H1 (cell line): ENCODE measurements around the gene SMIM1. TPM values are rescaled to one million over a fixed set of nuclear protein-coding genes. Genes with fewer than 3 reads are reported as not detected.
A peak's percentile ranks its signal among the peaks of the same experiment; 100 is the strongest.

Source experiments
- CBX5 ChIP-seq: fragments of 300-800, 300-1000 bp; sonication (generic); IDR thresholded peaks from 2 replicates; pipeline ENCODE4 v1.7.1; 2016; ENCODE audit warnings: antibody characterized with exemption, low read length, low read depth
- CHD2 ChIP-seq: IDR thresholded peaks from 2 replicates; pipeline ENCODE4 v1.6.1; 2012; ENCODE audit warnings: low read length, improper control_type of control experiment
- CHD7 ChIP-seq: fragments of 300-600 bp; sonication (generic); IDR thresholded peaks from 2 replicates; pipeline ENCODE4 v1.7.1; 2012; ENCODE audit warnings: low read length, moderate library complexity, mild to moderate bottlenecking, inconsistent platforms; ENCODE audit not compliant: insufficient replicate concordance
- JUN ChIP-seq: IDR thresholded peaks from 2 replicates; pipeline ENCODE4 v1.6.1; 2011; ENCODE audit warnings: low read depth, mild to moderate bottlenecking, improper control_type of control experiment, low read length
- POLR2A ChIP-seq, 2 experiments: IDR thresholded peaks; 1 replicate in 1 of 2; 2 replicates in 1 of 2; pipeline ENCODE4 v1.6.1; 2011; ENCODE audit warnings: low read depth in 2 of 2, low read length in 2 of 2, mild to moderate bottlenecking in 2 of 2; ENCODE audit errors: control extremely low read depth in 1 of 2
- RAD21 ChIP-seq, 2 experiments: IDR thresholded peaks in 1 of 2; conservative IDR thresholded peaks in 1 of 2; 2 replicates each; pipeline ENCODE4 v1.6.1; 2011; ENCODE audit warnings: low read depth in 2 of 2, low read length in 2 of 2, improper control_type of control experiment in 1 of 2, inconsistent platforms in 1 of 2, mild to moderate bottlenecking in 1 of 2, moderate library complexity in 1 of 2
- RBBP5 ChIP-seq: IDR thresholded peaks from 2 replicates; pipeline ENCODE4 v1.7.1; 2012; ENCODE audit warnings: low read depth, mild to moderate bottlenecking, inconsistent platforms, low read length, moderate library complexity, borderline replicate concordance
- RXRA ChIP-seq: IDR thresholded peaks from 2 replicates; pipeline ENCODE4 v1.6.1; 2011; ENCODE audit warnings: low read depth, mild to moderate bottlenecking, low read length, moderate library complexity; ENCODE audit not compliant: insufficient read depth
- SIN3A ChIP-seq, 2 experiments: IDR thresholded peaks in 1 of 2; conservative IDR thresholded peaks in 1 of 2; 2 replicates each; pipeline ENCODE4 v1.6.1; 2011 to 2012; ENCODE audit warnings: low read length in 2 of 2, improper control_type of control experiment in 1 of 2, low read depth in 1 of 2, mild to moderate bottlenecking in 1 of 2
- SP2 ChIP-seq: IDR thresholded peaks from 2 replicates; pipeline ENCODE4 v1.6.1; 2012; ENCODE audit warnings: mild to moderate bottlenecking, low read length, inconsistent platforms
- polyA plus RNA-seq, 7 experiments: library from polyadenylated mRNA; depleted of rRNA in 3 of 7; stranded (reverse) in 5 of 7; unstranded in 2 of 7; fragments of >200 nt in 5 of 7; fragments of 200-250 nt in 2 of 7; gene quantifications; 1 replicate in 5 of 7; 2 replicates in 1 of 7; 4 replicates in 1 of 7; pipeline versions ENCODE4 v1.2.1 to v1.2.3, GENCODE V29; 2011 to 2013; ENCODE audit warnings: missing spikeins in 2 of 7, mixed read lengths in 2 of 7
- total RNA-seq: library from RNA; stranded (reverse); fragmentation: NEBNext Ultra II Directional; extraction: Animal tissue kit (Norgen Biotek cat#: 25700); gene quantifications from 2 replicates; pipeline ENCODE4 v1.2.1, GENCODE V29; 2021

SMIM1 gene
- total and polyA plus RNA-seq, 2 of the 8 experiments (the other 6 are each of a cell fraction or from before 2014, with no cell fraction given), result 7.7 to 9.7 TPM

DNA sequence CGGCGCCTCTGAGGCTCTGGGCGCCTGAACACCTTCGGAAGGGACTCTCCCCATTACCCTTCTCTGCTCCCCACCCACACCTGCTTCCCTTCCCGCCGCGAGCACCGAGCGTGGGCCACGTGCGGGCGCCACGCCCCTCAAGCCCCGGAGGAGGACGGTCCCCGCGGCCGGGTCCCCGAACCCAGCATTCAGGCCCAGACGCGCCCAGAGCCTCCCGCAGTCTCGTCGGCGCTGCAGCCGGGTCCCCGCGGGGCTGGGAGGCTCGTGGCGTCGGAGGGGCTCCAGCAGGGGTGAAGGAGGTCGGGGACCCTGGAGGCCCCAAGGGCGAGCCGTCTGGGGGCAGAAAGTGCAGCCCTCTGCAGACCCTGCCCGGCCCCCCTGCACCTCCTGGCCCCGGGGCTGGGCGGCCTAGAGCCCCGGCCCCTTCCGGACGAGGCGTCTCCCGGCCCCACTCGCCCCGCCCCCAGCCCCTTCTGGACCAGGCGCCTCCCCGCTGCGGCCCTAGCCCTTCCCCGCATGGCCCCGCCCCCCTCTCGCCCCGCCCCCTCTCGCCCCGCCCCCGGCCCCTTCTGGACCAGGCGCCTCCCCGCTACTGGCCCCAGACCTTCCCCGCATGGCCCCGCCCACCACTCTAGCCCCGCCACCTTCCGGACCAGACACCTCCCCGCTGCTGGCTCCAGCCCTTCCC is 378 bp upstream of the SMIM1 start (continued):
- TF ChIP-seq CHD7 (no peak), RAD21 (IDR thresholded peaks at IDR 0.05 in 1 of 2, conservative IDR thresholded peaks at IDR 0.05 in 1 of 2; ENCODE audit: low read depth in 2 of 2, low read length in 2 of 2) (no peak), CHD2 (no peak), SP2 (no peak), SIN3A (conservative IDR thresholded peaks at IDR 0.05 in 1 of 2, IDR thresholded peaks at IDR 0.05 in 1 of 2; ENCODE audit: low read depth in 1 of 2, low read length in 2 of 2) (peak in 1 of 2 experiments; percentile 46; a peak in 1 of 4 replicates), RBBP5 (0 out of 2 replicates have a peak, but pooled peaks have one; percentile 31), JUN (no peak), CBX5 (no peak), RXRA (no peak), POLR2A (IDR thresholded peaks at IDR 0.05; ENCODE audit: control extremely low read depth in 1 of 2, low read depth in 2 of 2, low read length in 2 of 2) (peak in 1 of 2 experiments; percentile 44; a peak in 1 of 3 replicates)
